Choroid plexus epithelial cell (primary cell): ENCODE results near the gene ASTN1.
A peak's percentile ranks its signal among the peaks of the same experiment; 100 is the strongest.

ENCODE experiments used
- DNase-seq: peaks from one replicate; pipeline ENCODE4 v3.0.0-alpha.2; 2010; ENCODE audit warnings: low read depth
- H3K4me3 ChIP-seq: 2 replicates; pipeline ENCODE4 v1.5.1; 2011; ENCODE audit warnings: low read depth, mild to moderate bottlenecking, control low read depth, low read length, moderate library complexity
- TF ChIP-seq, protein P1 (sequence below): conservative IDR thresholded peaks from 2 replicates; pipeline ENCODE4 v1.5.1; 2011; ENCODE audit warnings: low read depth, mild to moderate bottlenecking, control low read depth, inconsistent platforms, low read length, moderate library complexity

The ASTN1 gene

DNA sequence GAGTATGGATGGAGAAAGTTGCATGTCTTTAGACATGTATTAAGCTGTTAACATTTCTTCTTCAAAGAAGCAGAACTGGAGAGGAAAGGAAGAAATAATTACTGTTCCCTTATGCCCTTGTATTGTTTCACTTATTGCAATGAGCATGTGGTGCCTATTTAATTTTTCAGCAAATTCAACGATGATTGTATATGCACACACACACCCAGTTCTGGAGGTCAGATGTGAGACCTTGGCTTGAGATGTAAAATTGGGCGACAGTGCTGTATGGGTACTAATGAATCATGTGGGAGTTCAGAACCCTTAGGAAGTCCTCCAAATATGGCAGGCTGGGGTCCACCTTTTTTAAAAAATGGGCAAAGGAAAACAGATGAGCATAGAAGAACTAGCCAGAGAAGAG is 33.7 kb upstream of the ASTN1 start:
- DNase-seq = no peak
- TF ChIP-seq, protein P1, sequence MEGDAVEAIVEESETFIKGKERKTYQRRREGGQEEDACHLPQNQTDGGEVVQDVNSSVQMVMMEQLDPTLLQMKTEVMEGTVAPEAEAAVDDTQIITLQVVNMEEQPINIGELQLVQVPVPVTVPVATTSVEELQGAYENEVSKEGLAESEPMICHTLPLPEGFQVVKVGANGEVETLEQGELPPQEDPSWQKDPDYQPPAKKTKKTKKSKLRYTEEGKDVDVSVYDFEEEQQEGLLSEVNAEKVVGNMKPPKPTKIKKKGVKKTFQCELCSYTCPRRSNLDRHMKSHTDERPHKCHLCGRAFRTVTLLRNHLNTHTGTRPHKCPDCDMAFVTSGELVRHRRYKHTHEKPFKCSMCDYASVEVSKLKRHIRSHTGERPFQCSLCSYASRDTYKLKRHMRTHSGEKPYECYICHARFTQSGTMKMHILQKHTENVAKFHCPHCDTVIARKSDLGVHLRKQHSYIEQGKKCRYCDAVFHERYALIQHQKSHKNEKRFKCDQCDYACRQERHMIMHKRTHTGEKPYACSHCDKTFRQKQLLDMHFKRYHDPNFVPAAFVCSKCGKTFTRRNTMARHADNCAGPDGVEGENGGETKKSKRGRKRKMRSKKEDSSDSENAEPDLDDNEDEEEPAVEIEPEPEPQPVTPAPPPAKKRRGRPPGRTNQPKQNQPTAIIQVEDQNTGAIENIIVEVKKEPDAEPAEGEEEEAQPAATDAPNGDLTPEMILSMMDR = no peak
- H3K4me3 ChIP-seq = no peak overlapping the region

DNA sequence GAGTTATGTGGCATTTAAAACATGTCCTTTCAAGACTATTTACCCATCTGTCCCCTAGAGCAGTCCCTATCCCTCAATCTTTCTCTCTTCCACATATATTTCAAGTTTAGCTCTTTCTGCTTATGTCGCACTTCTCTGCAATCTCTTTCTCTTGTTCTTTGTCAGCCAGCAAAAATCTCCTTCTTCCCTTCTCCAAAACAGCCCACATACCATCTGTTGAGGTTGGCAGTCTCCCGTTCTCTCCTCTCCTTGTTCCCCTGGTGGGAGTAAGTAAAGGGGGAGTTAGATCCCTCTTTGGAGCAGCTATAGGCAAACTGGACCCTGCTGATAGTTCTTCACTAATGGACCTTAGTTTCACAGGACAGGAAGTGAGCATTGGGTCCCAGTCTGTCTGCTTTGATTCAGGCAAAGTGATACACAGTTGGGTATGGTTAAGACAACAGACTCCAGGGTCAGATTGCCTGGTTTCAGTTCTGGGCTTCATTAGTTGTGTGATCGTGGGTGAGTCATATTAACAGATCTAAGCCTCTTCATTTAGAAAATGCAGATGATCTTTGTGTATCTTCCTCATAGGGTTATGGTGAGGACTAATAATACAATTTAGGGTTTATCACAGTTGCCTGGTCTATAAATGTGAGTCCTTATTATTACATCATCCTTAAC is 25.9 kb upstream of the ASTN1 start:
- H3K4me3 ChIP-seq = no peak overlapping the region
- DNase-seq = no peak
- TF ChIP-seq, protein P1 = no peak

DNA sequence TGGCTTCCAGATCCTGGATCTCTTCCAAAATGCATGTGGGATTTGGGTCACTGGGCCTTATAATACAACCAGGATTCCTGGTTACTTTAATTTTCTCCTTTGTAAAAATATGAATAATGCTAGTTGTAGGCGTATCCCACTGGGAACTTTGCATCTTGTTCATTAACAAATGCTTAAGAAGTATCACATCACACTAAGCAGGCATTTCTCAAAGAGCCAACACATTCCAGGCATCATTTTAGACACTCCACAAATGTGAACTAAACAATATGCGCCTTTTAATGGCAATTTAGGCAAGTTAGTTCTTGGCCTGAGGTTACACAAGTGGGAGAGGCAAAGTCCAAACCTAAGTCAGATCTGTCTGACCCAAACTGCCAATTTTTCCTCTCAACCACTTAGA is 22.1 kb upstream of the ASTN1 start:
- DNase-seq = no peak
- no peak overlapping the region for H3K4me3 ChIP-seq
- TF ChIP-seq, protein P1 = no peak

- peak; percentile 41 for DNase-seq
- H3K4me3 ChIP-seq = no peak overlapping the region
- TF ChIP-seq, protein P1 = peak; percentile 69
These were observed 20.7 kb upstream of the ASTN1 start for GRCh38 chr1:177185209-177185608.

- no peak for DNase-seq
- TF ChIP-seq, protein P1 = no peak
- no peak overlapping the region for H3K4me3 ChIP-seq
These were observed 19.3 kb upstream of the ASTN1 start for GRCh38 chr1:177183836-177184235.

DNA sequence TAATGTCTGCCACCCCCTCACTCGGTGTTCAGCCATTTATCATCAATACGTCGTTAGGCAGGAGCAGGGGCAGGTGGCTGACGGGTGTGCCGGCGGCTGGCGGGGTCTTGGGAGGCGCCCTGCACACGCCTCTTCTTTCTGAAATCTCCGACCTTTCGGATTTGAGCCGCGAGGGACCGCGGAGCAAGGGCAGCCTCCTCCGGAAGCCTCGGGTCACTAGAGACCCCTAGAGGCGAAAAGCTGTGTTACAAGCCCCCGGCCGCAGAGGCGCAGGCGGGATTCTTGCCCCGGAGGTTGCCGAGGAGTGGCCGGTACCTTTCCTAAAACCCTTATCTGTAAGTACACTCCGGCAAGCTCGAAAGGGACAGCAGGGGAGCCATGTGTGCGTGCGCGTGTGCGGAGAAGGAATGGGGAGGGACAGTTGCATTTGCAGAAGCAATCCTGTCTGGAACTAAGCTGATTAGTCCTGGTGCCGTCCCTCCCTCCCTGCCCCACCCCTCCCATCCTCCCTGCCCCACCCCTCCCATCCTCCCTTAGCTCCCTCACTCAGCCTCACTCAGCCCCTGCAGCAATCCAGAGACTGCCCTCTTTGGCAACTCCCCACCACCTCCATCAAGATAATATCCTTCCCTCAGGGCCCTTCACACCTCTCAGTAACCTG is 17.2 kb upstream of the ASTN1 start:
- DNase-seq = peak; percentile 50
- TF ChIP-seq, protein P1 = peak; percentile 82
- peak overlapping the region; percentile 33 for H3K4me3 ChIP-seq

GRCh38 chr1:177181280-177181630 is 16.7 kb upstream of the ASTN1 start:
- H3K4me3 ChIP-seq = peak overlapping the region; percentile 33
- TF ChIP-seq, protein P1 = no peak
- DNase-seq = no peak
